H1 (cell line): Measurements from ENCODE around the gene TUT4. TPM values are rescaled to one million over a fixed set of nuclear protein-coding genes. Genes with fewer than 3 reads are reported as not detected.
A peak's percentile ranks its signal among the peaks of the same experiment; 100 is the strongest.

Experiments
- SIN3A ChIP-seq, 2 experiments: IDR thresholded peaks in 1 of 2; conservative IDR thresholded peaks in 1 of 2; 2 replicates each; pipeline ENCODE4 v1.6.1; 2011 to 2012; ENCODE audit warnings: low read length in 2 of 2, improper control_type of control experiment in 1 of 2, low read depth in 1 of 2, mild to moderate bottlenecking in 1 of 2
- polyA plus RNA-seq, 7 experiments: library from polyadenylated mRNA; depleted of rRNA in 3 of 7; stranded (reverse) in 5 of 7; unstranded in 2 of 7; fragments of >200 nt in 5 of 7; fragments of 200-250 nt in 2 of 7; gene quantifications; 1 replicate in 5 of 7; 2 replicates in 1 of 7; 4 replicates in 1 of 7; pipeline versions ENCODE4 v1.2.1 to v1.2.3, GENCODE V29; 2011 to 2013; ENCODE audit warnings: missing spikeins in 2 of 7, mixed read lengths in 2 of 7
- total RNA-seq: library from RNA; stranded (reverse); fragmentation: NEBNext Ultra II Directional; extraction: Animal tissue kit (Norgen Biotek cat#: 25700); gene quantifications from 2 replicates; pipeline ENCODE4 v1.2.1, GENCODE V29; 2021

The TUT4 gene
- total and polyA plus RNA-seq, 2 of the 8 experiments (the other 6 are each of a cell fraction or from before 2014, with no cell fraction given), result 54.5 to 63.3 TPM

DNA sequence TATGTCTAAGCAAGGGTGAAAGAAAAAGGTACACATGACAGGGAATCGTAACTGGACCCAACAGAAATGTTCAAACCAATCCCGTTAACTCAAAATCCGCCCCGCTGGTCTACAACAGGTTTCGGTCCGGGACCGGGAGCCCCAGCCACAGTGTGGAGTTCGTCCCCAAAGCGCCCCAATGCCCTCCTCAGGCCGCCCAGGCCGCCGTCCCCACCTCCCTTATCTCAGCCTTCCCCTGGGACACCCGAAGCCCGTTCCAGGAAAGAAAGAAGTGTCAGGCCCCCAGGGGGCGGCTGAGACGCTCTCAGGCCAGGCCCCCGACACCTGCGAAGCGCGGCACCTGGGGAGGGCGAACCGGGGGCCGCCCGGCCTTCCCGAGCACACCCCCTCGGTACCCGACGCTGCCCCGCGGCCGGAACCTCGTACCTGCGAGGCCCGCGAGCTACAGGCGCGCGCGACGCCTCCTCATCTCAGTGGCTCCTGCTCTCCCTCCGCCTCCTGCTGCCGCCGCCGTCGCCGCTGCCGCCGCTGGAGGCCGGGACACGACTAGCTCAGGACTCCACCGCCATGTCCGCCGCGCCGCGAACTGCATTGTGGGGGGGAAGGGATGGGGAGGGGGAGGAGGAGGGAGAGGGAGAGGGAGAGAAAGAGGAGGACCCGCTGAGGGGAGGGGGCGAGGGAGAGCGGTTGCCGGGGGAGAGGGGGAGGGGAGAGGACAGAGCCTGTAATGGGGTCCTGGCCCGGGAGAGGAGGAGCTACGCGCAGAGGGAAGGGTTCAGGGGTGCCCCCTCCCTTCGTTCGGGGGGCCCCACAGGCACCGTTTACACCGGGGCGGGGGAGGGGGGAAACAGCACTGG is at the start of gene TUT4 (continued):
- TF ChIP-seq SIN3A (conservative IDR thresholded peaks at IDR 0.05 in 1 of 2, IDR thresholded peaks at IDR 0.05 in 1 of 2; ENCODE audit: low read depth in 1 of 2, low read length in 2 of 2), result peak in 1 of 2 experiments; percentile 60; a peak in 1 of 4 replicates
